Stimulated activated naive B cell treated with anti-CD40 and anti-IgM and Interleukin-4, amounts not matched to agents 10 μg/mL and 1 μg/mL and 100 μg/mL, for 72 hours (primary cell): Measurements from ENCODE around the gene AARS2.

Experiments used
- ATAC-seq, 2 donors: fragments of 150-1000 bp; cut with Tn5 transposase; replicated peaks; 2 replicates each; pipeline ENCODE4 v1.10.0; 2021; ENCODE audit warnings: moderate library complexity in 1 of 2
- DNase-seq: peaks from one replicate; pipeline ENCODE4 v3.0.0; 2021
- H3K27ac Mint-ChIP-seq: one replicate; pipeline ENCODE4 v1.8.0; 2022; ENCODE audit warnings: mild to moderate bottlenecking, mixed read lengths
- H3K27me3 Mint-ChIP-seq, 2 donors: one replicate each; pipeline ENCODE4 v1.8.0; 2022; ENCODE audit warnings: mixed read lengths in 2 of 2
- H3K36me3 Mint-ChIP-seq, 2 donors: one replicate each; pipeline ENCODE4 v1.8.0; 2022; ENCODE audit warnings: mixed read lengths in 2 of 2, mild to moderate bottlenecking in 1 of 2
- H3K4me1 Mint-ChIP-seq, 2 donors: one replicate each; pipeline ENCODE4 v1.8.0; 2022; ENCODE audit warnings: mixed read lengths in 2 of 2, mild to moderate bottlenecking in 1 of 2
- H3K4me3 Mint-ChIP-seq, 2 donors: one replicate each; pipeline ENCODE4 v1.8.0; 2022; ENCODE audit warnings: mild to moderate bottlenecking in 2 of 2, mixed read lengths in 2 of 2, moderate library complexity in 1 of 2
- H3K9me3 Mint-ChIP-seq, 2 donors: one replicate each; pipeline ENCODE4 v1.8.0; 2022; ENCODE audit warnings: mixed read lengths in 2 of 2, mild to moderate bottlenecking in 1 of 2

AARS2 gene

DNA sequence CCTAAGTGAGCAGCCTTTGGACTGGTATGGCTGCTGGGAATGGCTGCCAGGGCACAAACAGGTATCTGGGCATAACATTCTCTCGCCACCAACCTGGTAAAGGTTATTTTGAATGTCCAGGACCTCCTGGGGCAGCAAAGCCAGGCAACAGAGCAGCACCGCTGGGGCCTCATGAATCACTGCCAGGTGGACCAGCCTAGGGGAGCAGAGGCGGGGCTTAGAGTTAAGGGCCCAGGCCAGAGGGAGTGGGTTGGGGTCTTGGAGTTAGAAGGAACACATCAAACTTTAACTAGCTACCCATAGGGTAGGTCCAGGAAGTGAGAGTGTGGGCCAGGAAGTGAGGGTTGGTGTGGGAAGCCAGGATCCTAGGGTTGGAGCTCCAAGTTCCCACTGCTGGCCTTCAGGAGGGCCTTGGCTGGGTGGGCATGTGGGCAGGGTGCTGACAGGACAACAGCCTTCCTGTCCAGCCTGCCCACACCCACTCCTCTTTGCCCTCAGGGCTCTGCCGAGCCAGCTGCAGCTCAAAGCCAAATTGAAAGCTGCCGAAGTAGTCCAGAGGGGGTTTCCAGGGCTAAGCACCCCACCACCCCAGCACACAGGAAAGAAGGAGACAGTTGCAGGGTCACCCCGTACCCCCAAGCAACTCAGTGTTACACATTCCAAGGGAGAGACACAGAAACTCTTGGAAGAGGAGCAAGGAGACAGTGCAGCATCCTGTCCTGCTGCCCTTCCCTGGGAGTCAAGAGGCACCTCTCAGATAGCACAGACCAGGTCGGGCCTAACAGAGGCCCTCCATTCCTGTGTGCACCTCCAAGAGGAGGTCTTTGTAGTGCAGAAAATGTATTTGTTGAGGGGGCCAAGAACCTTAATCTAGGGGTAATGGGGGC, 50.4 kb downstream of the AARS2 start:
- ATAC-seq (no peak), DNase-seq (no peak)
- H3K4me3 Mint-ChIP-seq, result peak overlapping the region; percentile 100
- H3K36me3 Mint-ChIP-seq, result peaks cover 65 to 70% of the 10 kb centered on the region in 2 donors
- no peaks in the 10 kb centered on the region for H3K27me3 Mint-ChIP-seq
- no peaks in the 10 kb centered on the region for H3K9me3 Mint-ChIP-seq
- peak overlapping the region; percentile 100 for H3K27ac Mint-ChIP-seq
- peaks cover 48 to 76% of the 10 kb centered on the region in 2 donors for H3K4me1 Mint-ChIP-seq

DNA sequence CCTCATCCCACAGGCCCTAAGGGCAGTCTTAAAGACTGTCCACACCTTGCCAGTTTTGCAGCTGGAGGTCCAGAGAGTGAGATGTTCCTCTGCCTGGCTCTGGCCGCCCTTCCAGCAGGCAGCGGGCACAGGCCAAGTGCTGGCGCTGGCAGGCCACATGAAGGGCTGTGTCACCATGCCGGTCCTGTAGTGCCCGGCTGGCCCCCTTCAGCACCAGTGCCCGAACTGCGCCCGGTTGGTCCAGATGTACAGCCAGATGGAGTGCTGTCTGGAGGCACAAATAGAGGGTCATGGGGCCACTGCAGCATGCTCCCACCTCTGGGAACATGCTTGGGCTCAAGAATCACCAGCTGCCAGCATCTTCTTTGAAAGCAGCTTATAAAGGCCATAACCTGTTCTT, 51.6 kb downstream of the AARS2 start:
- Mint-ChIP-seq H3K4me3 (peak overlapping the region; percentile 100), H3K27me3 (no peaks in the 10 kb centered on the region), H3K27ac (peak overlapping the region; percentile 100), H3K9me3 (no peaks in the 10 kb centered on the region), H3K36me3 (peaks cover 71 to 77% of the 10 kb centered on the region in 2 donors), H3K4me1 (peaks cover 47 to 73% of the 10 kb centered on the region in 2 donors)
- ATAC-seq (no peak), DNase-seq (no peak)

DNA sequence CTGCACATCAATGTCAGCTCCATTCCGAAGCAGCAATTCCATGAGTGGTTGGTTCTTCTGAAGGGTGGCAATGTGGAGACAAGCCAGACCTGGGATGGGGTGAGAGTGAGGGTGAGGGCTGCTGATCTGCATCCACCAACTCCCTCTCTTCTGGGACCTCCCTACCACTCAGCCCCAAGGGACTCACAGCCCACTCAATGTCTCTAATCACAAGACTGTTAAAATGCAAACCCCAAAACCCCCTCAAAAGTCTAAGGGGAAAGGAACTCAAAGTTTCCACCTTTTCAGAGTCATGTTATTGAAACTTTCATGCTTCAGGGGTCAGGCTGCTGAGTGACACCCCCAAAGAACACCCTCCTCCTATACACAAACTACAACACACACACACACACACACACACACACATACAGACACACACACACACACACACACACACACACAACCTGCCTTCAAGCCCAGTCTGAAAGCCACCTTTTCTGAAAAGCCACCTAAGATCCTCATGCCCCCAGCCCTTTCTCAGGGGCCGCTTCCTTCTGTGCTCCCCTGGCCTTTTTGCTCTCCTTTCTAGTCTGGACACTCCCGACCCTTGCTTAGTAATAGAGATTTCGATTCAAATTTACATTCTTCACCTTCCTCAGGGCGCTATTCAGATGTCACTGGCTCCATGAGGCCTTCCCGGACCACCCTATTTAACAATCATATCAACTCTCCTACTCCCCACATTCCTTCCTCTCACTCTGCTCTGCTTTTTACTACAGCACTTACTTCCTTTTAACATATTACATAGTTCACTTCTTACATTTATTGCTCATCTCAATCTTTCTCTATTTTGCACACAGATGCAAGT, 52.5 kb downstream of the AARS2 start:
- peaks cover 50 to 74% of the 10 kb centered on the region in 2 donors for H3K4me1 Mint-ChIP-seq
- ATAC-seq, result peak; percentile 24 to 32
- H3K27ac Mint-ChIP-seq, result peak overlapping the region; percentile 100
- DNase-seq, result peak; percentile 84
- peak overlapping the region; percentile 100 for H3K4me3 Mint-ChIP-seq
- peaks cover 77 to 86% of the 10 kb centered on the region in 2 donors for H3K36me3 Mint-ChIP-seq
- no peaks in the 10 kb centered on the region for H3K27me3 Mint-ChIP-seq
- H3K9me3 Mint-ChIP-seq, result no peaks in the 10 kb centered on the region

DNA sequence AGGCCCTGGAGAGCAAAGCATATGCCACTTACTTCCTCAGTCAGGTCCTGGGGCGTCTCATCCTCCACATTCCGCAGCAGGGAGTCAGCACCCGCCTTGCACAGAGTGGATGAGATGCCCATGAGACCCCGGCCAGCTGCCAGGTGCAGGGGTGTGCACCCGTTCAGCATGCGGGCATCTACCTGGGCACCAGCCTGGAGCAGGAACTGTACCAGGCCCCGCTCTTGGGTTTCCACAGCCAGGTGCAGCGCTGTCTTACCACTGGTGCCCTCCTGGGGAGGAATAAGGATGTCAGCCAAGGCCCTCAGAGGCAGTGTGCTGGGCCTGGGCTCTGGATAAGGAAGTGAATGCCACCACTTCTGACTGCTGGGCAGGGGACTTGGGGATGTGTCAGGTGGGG, 53.1 kb downstream of the AARS2 start:
- Mint-ChIP-seq H3K4me3 (peak overlapping the region; percentile 100), H3K27ac (peak overlapping the region; percentile 100), H3K9me3 (no peaks in the 10 kb centered on the region), H3K4me1 (peaks cover 57 to 80% of the 10 kb centered on the region in 2 donors), H3K36me3 (peaks cover 83 to 90% of the 10 kb centered on the region in 2 donors), H3K27me3 (no peaks in the 10 kb centered on the region)
- ATAC-seq (peak; percentile 3 to 5), DNase-seq (peak; percentile 54)

DNA sequence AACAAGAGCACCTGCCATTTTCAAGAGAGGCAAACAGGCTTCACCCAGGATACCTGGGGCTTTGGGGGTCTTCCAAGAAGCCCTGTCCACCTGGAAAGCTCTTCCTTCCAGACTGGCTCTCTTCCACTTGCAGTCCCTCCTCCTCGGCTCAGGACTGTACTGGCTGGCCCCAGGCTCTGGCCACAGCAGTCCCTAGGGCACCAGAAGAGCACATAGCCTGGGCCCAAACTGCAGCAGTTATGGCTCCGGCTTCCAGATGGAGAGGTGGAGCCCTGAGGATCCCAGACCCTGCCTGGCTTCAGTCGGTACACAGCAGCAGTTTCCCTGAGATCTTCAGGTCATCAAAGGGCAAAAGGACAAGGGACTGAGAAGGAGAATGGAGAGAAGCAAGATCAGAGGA, 54.2 kb downstream of the AARS2 start:
- Mint-ChIP-seq H3K36me3 (peaks cover 79 to 90% of the 10 kb centered on the region in 2 donors), H3K4me3 (peak overlapping the region; percentile 83 to 88)

DNA sequence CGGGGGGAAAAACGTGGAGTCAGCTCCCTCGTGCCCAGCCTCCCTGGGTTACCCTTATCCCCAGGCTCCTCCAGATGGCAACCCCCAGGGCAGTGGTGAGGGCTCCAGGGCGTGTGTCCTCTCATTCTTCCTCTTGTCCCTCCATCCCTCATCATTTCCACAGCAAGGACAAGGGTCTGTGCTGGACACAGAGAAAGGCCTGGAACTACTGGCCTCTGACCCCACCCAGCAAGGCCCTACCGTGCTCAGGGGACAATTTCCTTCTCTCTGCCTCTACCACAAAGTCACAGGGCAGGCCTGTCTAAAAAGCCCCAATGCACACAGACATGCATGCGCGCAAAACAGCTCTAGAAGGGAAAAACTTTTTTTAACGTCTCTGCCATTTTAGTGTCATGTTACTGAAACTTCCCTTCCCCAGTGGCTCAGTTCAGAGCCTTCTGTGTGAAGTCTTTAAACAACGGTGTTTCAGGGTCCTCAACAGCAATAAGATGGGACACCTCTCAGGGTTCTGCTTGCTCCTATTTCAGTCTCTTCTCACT, 54.8 kb downstream of the AARS2 start:
- H3K27ac Mint-ChIP-seq, result peak overlapping the region; percentile 98
- ATAC-seq, result peak; percentile 11 to 20
- no peaks in the 10 kb centered on the region for H3K9me3 Mint-ChIP-seq
- no peaks in the 10 kb centered on the region for H3K27me3 Mint-ChIP-seq
- peaks cover 78 to 90% of the 10 kb centered on the region in 2 donors for H3K36me3 Mint-ChIP-seq
- peak; percentile 65 for DNase-seq
- peaks cover 69 to 94% of the 10 kb centered on the region in 2 donors for H3K4me1 Mint-ChIP-seq
- H3K4me3 Mint-ChIP-seq, result peak overlapping the region; percentile 83 to 88

More for the DNA sequence above, 54.2 kb downstream of the AARS2 start:
- Mint-ChIP-seq H3K27ac (peak overlapping the region; percentile 98), H3K27me3 (no peaks in the 10 kb centered on the region), H3K4me1 (peaks cover 65 to 91% of the 10 kb centered on the region in 2 donors), H3K9me3 (no peaks in the 10 kb centered on the region)
- ATAC-seq, result no peak
- DNase-seq, result no peak

DNA sequence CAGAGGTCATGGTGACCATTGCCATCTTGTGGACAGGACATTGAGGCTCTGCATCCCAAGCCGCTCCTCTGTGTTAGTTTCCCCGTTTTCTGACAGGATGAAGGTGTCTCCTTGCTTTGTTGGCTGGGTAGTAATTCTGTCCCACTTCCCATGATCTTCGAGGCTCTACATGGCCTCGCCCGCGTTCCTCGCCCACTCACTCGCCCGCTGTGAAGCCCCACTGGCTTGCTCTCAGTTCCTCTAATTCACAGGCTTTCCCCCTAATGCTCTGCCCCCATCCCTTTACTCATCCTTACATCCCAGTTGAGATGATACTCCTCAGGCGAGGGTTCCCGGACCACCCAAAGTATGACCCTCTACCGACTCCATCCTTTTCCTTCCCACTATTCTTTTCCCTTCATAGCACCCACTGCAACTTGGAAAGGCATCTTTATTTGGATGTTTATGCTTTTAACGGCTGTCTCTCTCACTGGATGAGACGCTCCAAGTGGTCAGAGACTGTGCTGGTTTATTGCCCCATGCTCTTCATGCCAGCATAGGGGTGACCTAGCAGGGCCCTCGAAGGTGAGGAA, 55.3 kb downstream of the AARS2 start:
- H3K27ac Mint-ChIP-seq, result peak overlapping the region; percentile 98
- H3K36me3 Mint-ChIP-seq, result peaks cover 78 to 90% of the 10 kb centered on the region in 2 donors
- peak; percentile 40 to 50 for ATAC-seq
- H3K27me3 Mint-ChIP-seq, result no peaks in the 10 kb centered on the region
- H3K4me3 Mint-ChIP-seq, result peak overlapping the region; percentile 83 to 88
- no peaks in the 10 kb centered on the region for H3K9me3 Mint-ChIP-seq
- peak; percentile 85 for DNase-seq
- peaks cover 72 to 94% of the 10 kb centered on the region in 2 donors for H3K4me1 Mint-ChIP-seq

DNA sequence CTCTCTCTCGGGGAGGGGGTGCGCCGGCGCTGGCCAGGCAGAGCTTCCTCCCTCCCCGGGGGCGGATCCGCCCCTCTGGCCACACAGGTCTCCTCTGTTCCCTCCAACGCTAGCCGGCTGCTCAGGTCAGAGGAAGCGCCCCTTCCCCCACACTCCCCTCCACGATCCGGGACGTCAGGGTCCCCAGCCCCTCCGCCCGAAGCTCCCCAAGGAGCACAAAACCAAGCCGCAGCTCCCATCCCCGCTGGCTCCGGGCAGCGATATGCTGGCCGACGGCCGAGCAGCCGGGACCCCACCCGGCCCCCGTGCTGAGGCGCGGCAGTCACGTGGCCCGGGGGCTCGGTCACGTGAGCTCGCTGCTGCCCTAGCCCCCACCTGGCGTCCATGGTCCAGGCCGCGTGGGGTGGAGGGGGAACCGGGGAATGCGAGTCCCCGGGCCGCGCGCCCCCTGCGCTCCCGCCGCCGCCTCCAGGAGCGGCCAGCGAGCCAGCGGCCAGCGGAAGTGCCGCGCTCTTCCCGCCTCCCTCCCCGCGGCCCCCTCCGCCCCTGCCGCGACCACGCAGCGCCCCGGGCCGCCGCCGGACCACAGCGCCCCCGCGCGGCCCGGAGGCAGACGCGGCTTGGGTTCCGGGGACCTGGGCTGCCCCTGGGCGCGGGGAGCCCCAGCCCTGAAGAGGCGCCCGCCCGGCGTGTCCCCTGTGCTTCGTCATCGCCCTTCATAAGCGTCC, 56.0 kb downstream of the AARS2 start, which contains the start of gene SLC35B2:
SLC35B2 (minus strand) TSS at position 504 of the 728 bp plus-strand sequence; CDS start at position 386, 118 bp downstream.
- peaks cover 78 to 90% of the 10 kb centered on the region in 2 donors for H3K36me3 Mint-ChIP-seq

DNA sequence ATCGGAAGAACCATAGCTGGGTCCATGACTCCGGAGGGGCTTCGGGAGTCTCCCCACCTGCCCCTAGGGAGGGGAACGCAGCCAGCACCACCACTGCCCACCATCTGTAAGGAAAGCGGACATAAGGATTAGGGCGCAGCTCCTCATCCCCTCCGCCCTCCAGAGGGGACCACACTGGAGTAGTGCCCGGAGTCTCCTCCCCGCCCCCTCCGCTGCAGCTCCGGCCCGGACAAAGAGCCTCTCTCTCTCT, 56.4 kb downstream of the AARS2 start:
- ATAC-seq, result peak in 1 of 2 donors; percentile 0
- DNase-seq, result no peak
- peaks cover 75 to 94% of the 10 kb centered on the region in 2 donors for H3K4me1 Mint-ChIP-seq
- peak overlapping the region; percentile 87 to 96 for H3K4me3 Mint-ChIP-seq
- H3K36me3 Mint-ChIP-seq, result peaks cover 77 to 91% of the 10 kb centered on the region in 2 donors
- peak overlapping the region; percentile 98 for H3K27ac Mint-ChIP-seq
- no peaks in the 10 kb centered on the region for H3K9me3 Mint-ChIP-seq
- H3K27me3 Mint-ChIP-seq, result no peaks in the 10 kb centered on the region

More for the DNA sequence above, 56.0 kb downstream of the AARS2 start, which contains the start of gene SLC35B2:
- H3K27me3 Mint-ChIP-seq, result no peaks in the 10 kb centered on the region
- H3K4me1 Mint-ChIP-seq, result peaks cover 75 to 94% of the 10 kb centered on the region in 2 donors
- H3K4me3 Mint-ChIP-seq, result peak within 1 kb of the TSS; percentile 87 to 96
- no peaks in the 10 kb centered on the region for H3K9me3 Mint-ChIP-seq
- DNase-seq (peak; percentile 86), ATAC-seq (peak; percentile 47 to 54)
- peak within 1 kb of the TSS; percentile 98 for H3K27ac Mint-ChIP-seq

DNA sequence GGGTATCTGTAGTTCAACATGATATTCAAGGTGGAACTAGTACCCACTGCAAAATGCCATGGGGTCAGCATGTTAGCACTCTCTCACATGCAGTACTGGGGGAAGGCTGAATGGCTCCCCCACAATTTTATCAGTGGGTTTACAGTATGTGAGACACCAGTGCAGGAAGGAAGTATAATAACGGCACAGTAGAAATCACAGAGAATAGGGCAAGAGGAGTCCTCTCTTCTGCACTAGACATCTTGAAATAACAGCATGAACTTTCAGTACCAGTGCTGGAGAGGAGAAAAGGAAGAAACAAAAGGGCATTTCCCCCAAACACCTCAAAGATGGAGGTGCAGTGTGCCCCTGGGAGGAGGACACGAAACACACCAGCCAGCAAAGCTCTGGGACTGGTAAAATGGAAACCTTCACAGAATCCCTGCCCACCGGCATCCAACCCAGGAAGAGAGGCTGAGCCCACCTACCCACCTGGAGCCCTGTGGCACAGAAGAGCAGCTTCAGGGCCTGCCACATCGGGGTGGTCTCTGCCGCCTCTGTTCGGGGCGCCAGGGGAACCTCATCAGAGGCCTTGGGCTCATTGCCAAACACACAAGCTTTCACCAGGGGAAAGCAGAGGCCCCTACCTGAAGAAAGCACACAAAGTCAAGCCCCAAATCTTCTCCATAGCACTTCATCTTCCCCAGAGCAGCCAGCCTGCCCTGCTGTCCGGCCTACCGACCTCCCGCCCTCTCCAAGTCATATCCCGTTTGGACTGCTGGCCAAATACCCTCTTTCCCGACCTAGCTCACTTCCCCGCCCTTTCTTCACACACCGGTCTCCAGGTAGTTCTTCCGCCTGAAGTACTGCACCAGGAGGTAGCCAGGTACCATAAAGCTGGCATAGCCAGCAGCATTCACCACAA, 57.0 kb downstream of the AARS2 start:
- no peaks in the 10 kb centered on the region for H3K27me3 Mint-ChIP-seq
- peak overlapping the region; percentile 98 for H3K27ac Mint-ChIP-seq
- H3K4me1 Mint-ChIP-seq, result peaks cover 76 to 93% of the 10 kb centered on the region in 2 donors
- H3K36me3 Mint-ChIP-seq, result peaks cover 75 to 92% of the 10 kb centered on the region in 2 donors
- peak overlapping the region; percentile 87 to 96 for H3K4me3 Mint-ChIP-seq
- H3K9me3 Mint-ChIP-seq, result no peaks in the 10 kb centered on the region
- DNase-seq (no peak), ATAC-seq (peak in 1 of 2 donors; percentile 1)

DNA sequence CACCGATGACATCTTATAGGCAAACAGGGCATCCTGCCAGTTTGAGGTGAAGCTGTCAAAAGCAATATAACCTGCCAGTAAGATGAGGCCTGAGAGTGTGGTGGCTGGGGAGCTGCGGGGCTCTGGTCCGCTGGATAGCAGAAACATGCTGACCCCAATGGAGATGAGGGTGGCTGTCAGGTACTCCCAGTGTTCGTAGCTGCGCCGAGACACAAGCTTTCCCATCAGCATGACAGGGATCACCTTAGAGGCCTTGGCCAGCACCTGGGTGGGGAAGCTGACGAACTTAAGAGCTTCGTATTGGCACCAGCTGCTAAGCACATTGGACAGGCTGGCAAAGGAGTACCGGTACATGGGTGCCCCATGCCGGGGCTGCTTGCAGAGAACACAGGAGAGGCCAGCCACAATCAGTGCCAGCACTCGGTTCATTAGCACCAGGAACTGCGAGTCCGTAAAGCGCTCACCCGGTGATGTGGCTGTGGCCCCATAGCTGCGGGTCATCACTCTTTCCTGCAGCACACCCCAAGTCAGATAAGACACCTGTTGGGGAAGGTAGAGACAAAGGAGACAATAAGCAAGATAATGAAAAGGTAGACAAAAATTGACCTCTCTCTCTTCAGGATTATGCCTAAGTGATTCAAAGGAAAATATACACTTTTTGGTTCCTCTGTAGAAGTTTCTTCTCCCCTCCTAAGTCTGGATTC, 57.9 kb downstream of the AARS2 start:
- peaks cover 70 to 93% of the 10 kb centered on the region in 2 donors for H3K4me1 Mint-ChIP-seq
- peak overlapping the region; percentile 98 for H3K27ac Mint-ChIP-seq
- H3K27me3 Mint-ChIP-seq, result no peaks in the 10 kb centered on the region
- H3K36me3 Mint-ChIP-seq, result peaks cover 74 to 92% of the 10 kb centered on the region in 2 donors
- H3K4me3 Mint-ChIP-seq, result peak overlapping the region; percentile 87 to 96
- DNase-seq (no peak), ATAC-seq (no peak)
- H3K9me3 Mint-ChIP-seq, result no peaks in the 10 kb centered on the region
